HG02678 (cell line): ENCODE measurements around the gene CMTM3.
"Not testable (repeated sequence)": the region's sequence is repeated elsewhere in the genome, so short reads cannot be mapped to it uniquely, and the experiment has no call there.

Source experiments
- ATAC-seq: cut with Tn5 transposase; IDR thresholded peaks from one replicate; pipeline ENCODE4 v1.9.1; 2021; ENCODE audit warnings: mild to moderate bottlenecking, moderate library complexity; ENCODE audit not compliant: unreplicated experiment

Gene CMTM3

GRCh38 chr16:66608241-66609138 is 4.0 kb downstream of the CMTM3 start:
- ATAC-seq: no peak

GRCh38 chr16:66609139-66609510 is 4.6 kb downstream of the CMTM3 start:
- no peak for ATAC-seq

GRCh38 chr16:66610111-66610820 is 5.8 kb downstream of the CMTM3 start:
- ATAC-seq: no peak

GRCh38 chr16:66611911-66612310 is 7.4 kb downstream of the CMTM3 start:
- ATAC-seq: not testable (repeated sequence)

GRCh38 chr16:66612422-66612821 is 7.9 kb downstream of the CMTM3 start:
- no peak for ATAC-seq

GRCh38 chr16:66614161-66614802 is 9.8 kb downstream of the CMTM3 start:
- no peak for ATAC-seq

- ATAC-seq: no peak
Measured at GRCh38 chr16:66616169-66616568, 11.7 kb downstream of the CMTM3 start.

GRCh38 chr16:66616592-66616991 is 12.1 kb downstream of the CMTM3 start:
- no peak for ATAC-seq

- ATAC-seq: no peak
Measured at GRCh38 chr16:66617010-66617434, 12.5 kb downstream of the CMTM3 start.

GRCh38 chr16:66617728-66618127 is 13.2 kb downstream of the CMTM3 start:
- ATAC-seq: no peak

GRCh38 chr16:66618588-66619375 is 14.3 kb downstream of the CMTM3 start:
- ATAC-seq: no peak

GRCh38 chr16:66619534-66620428 is 15.3 kb downstream of the CMTM3 start:
- no peak for ATAC-seq

- ATAC-seq: no peak
Measured at GRCh38 chr16:66620429-66620795, 15.9 kb downstream of the CMTM3 start.

GRCh38 chr16:66621973-66622372 is 17.5 kb downstream of the CMTM3 start:
- no peak for ATAC-seq

GRCh38 chr16:66622863-66623262 is 18.4 kb downstream of the CMTM3 start:
- no peak for ATAC-seq

GRCh38 chr16:66623755-66624154 is 19.3 kb downstream of the CMTM3 start:
- ATAC-seq: no peak

- not testable (repeated sequence) for ATAC-seq
Measured at GRCh38 chr16:66627611-66628378, 23.3 kb downstream of the CMTM3 start.

GRCh38 chr16:66629856-66630255 is 25.4 kb downstream of the CMTM3 start:
- no peak for ATAC-seq
